OCI-LY7 (cell line): ENCODE measurements around the gene MED8. TPM values are rescaled to one million over a fixed set of nuclear protein-coding genes. Genes with fewer than 3 reads are reported as not detected.

Experiments
- BruUV-seq: library from RNA; stranded (reverse); fragments of 400-500 nt; replicated peaks from 2 replicates; lab custom pipeline; 2021; lab: Mats Ljungman, UMichigan
- CTCF ChIA-PET: fragments of 300-600 bp; sonication (Branson Sonifier 250); formaldehyde crosslinking; loops from one replicate; lab custom pipeline; 2022; ENCODE audit warnings: antibody characterized with exemption; ENCODE audit not compliant: unreplicated experiment; lab: Charles Lee
- POLR2A ChIA-PET: fragments of 300-600 bp; sonication (Branson Sonifier 250); formaldehyde crosslinking; loops from one replicate; lab custom pipeline; 2022; ENCODE audit warnings: antibody characterized with exemption; lab: Charles Lee
- DNase-seq: peaks from one replicate; pipeline ENCODE4 v3.0.0-alpha.2; 2015; ENCODE audit warnings: low spot score
- H2AFZ ChIP-seq: fragments of 200-600 bp; sonication (generic), shearing (Covaris generic); 2 replicates; pipeline ENCODE4 v1.6.1; 2014; ENCODE audit warnings: mild to moderate bottlenecking, antibody characterized with exemption, low read length, moderate library complexity
- H3K27ac ChIP-seq: fragments of 200-600 bp; sonication (generic); 2 replicates; pipeline ENCODE4 v1.5.1; 2014; ENCODE audit warnings: mixed run types, low read depth, mild to moderate bottlenecking, moderate library complexity, low read length, inconsistent platforms; ENCODE audit not compliant: poor library complexity, severe bottlenecking
- H3K36me3 ChIP-seq: fragments of 200-600 bp; sonication (generic); 2 replicates; pipeline ENCODE4 v1.6.1; 2014; ENCODE audit warnings: mild to moderate bottlenecking, antibody characterized with exemption, low read length, moderate library complexity, mixed read lengths; ENCODE audit not compliant: insufficient read depth
- H3K4me1 ChIP-seq: fragments of 200-600 bp; sonication (generic); 2 replicates; pipeline ENCODE4 v1.5.1; 2014; ENCODE audit warnings: mild to moderate bottlenecking, low read length; ENCODE audit not compliant: insufficient read depth, poor library complexity, severe bottlenecking
- H3K4me2 ChIP-seq: fragments of 200-600 bp; sonication (generic); 2 replicates; pipeline ENCODE4 v1.6.1; 2014; ENCODE audit warnings: mild to moderate bottlenecking, low read length
- H3K4me3 ChIP-seq: fragments of 200-600 bp; sonication (generic); 2 replicates; pipeline ENCODE4 v1.5.1; 2014; ENCODE audit warnings: mild to moderate bottlenecking, low read depth, low read length; ENCODE audit not compliant: poor library complexity, severe bottlenecking
- H3K79me2 ChIP-seq: fragments of 200-600 bp; sonication (generic); 2 replicates; pipeline ENCODE4 v1.6.1; 2016; ENCODE audit warnings: low read depth, mild to moderate bottlenecking, low read length, moderate library complexity, mixed read lengths; ENCODE audit not compliant: insufficient read depth
- H3K9me2 ChIP-seq: fragments of 200-600 bp; sonication (generic); 2 replicates; pipeline ENCODE4 v1.6.1; 2016; ENCODE audit warnings: mild to moderate bottlenecking, low read length, mixed read lengths; ENCODE audit not compliant: insufficient read depth
- H3K9me3 ChIP-seq: fragments of 200-600 bp; sonication (generic); 2 replicates; pipeline ENCODE4 v1.6.1; 2014; ENCODE audit warnings: mild to moderate bottlenecking, mixed run types, low read length, mixed read lengths
- H4K20me1 ChIP-seq: fragments of 200-600 bp; sonication (generic); 2 replicates; pipeline ENCODE4 v1.6.1; 2014; ENCODE audit warnings: mild to moderate bottlenecking, antibody characterized with exemption, low read length, moderate library complexity, mixed read lengths; ENCODE audit not compliant: insufficient read depth
- EZH2phosphoT487 ChIP-seq: fragments of 200-600 bp; sonication (generic); IDR thresholded peaks from 2 replicates; pipeline ENCODE4 v1.6.1; 2018; ENCODE audit warnings: low read depth, borderline replicate concordance, mild to moderate bottlenecking, mixed run types, antibody characterized with exemption, low read length, moderate library complexity, mixed read lengths
- intact Hi-C: fragments of 100-400 bp; cut with micrococcal nuclease; formaldehyde crosslinking; loops from one replicate; pipeline ENCODE4 v1.10.0; 2022; ENCODE audit not compliant: unreplicated experiment
- total RNA-seq, 2 experiments: library from RNA; depleted of rRNA in 1 of 2; stranded (reverse); fragments of >200 nt in 1 of 2; shearing (Covaris generic) in 1 of 2; gene quantifications; 2 replicates each; pipeline ENCODE4 v1.2.3, GENCODE V29; 2014 to 2022
- TF ChIP-seq, protein P1 (sequence below): fragments of 200-600 bp; sonication (generic); conservative IDR thresholded peaks from 2 replicates; pipeline ENCODE4 v1.5.1; 2014; ENCODE audit warnings: mild to moderate bottlenecking, antibody characterized with exemption, low read length, moderate library complexity, mixed read lengths

Gene MED8
- total RNA-seq, 2 experiments from 2014 or later: 37.6 to 37.8 TPM

DNA sequence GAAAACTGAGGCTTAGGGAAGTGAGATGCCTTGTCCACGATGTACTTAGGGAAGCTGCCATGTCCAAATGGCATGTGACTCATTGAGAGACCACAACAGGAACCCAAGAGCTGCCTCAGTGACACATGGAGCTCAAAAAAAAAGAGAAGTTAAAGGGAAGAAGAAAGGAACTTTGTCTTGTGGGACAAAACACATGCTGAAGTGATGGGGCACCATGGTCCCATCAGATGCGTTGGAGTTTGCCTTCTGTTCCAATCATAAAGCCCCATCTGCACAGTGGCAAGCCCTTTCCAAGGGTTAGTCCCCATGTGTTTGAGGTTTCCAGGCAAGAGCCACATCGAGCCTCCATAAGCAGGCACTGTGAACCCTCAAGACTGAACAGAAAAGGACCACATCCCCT, 8.0 kb downstream of the MED8 start:
- no peak overlapping the region for H3K4me3 ChIP-seq
- H3K4me2 ChIP-seq: no peak overlapping the region
- TF ChIP-seq EZH2phosphoT487: no peak
- TF ChIP-seq, protein P1, sequence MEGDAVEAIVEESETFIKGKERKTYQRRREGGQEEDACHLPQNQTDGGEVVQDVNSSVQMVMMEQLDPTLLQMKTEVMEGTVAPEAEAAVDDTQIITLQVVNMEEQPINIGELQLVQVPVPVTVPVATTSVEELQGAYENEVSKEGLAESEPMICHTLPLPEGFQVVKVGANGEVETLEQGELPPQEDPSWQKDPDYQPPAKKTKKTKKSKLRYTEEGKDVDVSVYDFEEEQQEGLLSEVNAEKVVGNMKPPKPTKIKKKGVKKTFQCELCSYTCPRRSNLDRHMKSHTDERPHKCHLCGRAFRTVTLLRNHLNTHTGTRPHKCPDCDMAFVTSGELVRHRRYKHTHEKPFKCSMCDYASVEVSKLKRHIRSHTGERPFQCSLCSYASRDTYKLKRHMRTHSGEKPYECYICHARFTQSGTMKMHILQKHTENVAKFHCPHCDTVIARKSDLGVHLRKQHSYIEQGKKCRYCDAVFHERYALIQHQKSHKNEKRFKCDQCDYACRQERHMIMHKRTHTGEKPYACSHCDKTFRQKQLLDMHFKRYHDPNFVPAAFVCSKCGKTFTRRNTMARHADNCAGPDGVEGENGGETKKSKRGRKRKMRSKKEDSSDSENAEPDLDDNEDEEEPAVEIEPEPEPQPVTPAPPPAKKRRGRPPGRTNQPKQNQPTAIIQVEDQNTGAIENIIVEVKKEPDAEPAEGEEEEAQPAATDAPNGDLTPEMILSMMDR: no peak
- ChIA-PET POLR2A (no interaction called here), CTCF (interaction anchor here (0.6 kb wide), 4 partner anchors 78 to 1053 kb away, joined by 3 to 8 read pairs (median 5); no protein-coding TSS in a partner anchor)
- peaks cover 48% of the 10 kb centered on the region for H3K36me3 ChIP-seq
- no peaks in the 10 kb centered on the region for H3K4me1 ChIP-seq
- H3K27ac ChIP-seq: no peak overlapping the region
- no peaks in the 10 kb centered on the region for H3K9me3 ChIP-seq
- H3K79me2 ChIP-seq: no peaks in the 10 kb centered on the region
- H2AFZ ChIP-seq: no peak overlapping the region
- DNase-seq: no peak
- H3K9me2 ChIP-seq: no peaks in the 10 kb centered on the region
- no peaks in the 10 kb centered on the region for H4K20me1 ChIP-seq
- no TSS peak for BruUV-seq
- intact Hi-C loops: no loop called here

DNA sequence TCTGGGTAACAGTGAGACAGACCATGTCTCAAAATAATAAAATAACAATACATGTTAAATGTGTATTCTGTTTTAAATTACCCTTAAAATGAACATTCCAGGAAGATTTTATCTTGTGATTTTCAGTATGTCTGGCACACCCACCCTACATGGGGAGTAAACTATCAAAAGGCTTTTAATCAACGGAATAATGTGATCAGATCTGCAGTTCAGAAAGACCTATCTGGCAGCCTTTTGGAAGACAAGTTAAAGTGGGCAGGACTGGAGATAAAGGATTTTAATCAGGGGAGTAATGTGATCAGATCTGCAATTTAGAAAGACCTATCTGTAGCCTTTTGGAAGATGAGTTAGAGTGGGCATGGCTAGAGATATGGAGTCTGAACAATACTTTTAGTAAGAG, 10.1 kb downstream of the MED8 start:
- Histone ChIP-seq H3K9me3 (no peaks in the 10 kb centered on the region), H3K4me3 (no peak overlapping the region), H3K79me2 (no peaks in the 10 kb centered on the region), H3K4me2 (no peak overlapping the region), H4K20me1 (no peaks in the 10 kb centered on the region), H2AFZ (no peak overlapping the region), H3K9me2 (no peaks in the 10 kb centered on the region), H3K4me1 (no peaks in the 10 kb centered on the region), H3K27ac (no peak overlapping the region), H3K36me3 (peaks cover 27% of the 10 kb centered on the region)
- no TSS peak for BruUV-seq
- no peak for DNase-seq
- intact Hi-C loops: no loop called here
- no peak for TF ChIP-seq EZH2phosphoT487
- TF ChIP-seq, protein P1: no peak
- ChIA-PET POLR2A (no interaction called here), CTCF (no interaction called here)

DNA sequence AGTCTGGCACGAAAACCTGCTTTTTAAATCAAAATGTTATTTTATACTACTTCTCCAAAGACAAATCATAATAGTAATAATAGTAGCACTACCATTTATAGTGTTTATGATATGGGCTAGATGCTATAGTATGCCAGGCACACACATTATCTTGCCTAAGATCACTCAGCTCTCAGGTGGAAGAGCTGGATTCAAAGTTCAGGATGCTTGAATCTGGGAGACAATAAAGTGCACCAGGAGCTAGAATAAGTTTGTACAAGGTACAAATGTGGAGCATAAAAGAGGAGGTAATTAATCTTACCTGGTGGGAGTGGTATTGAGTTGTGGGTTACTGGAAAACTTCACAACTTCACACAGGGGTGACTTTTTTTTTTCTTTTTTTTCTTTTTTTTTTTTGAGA, 11.8 kb downstream of the MED8 start:
- Histone ChIP-seq H4K20me1 (no peaks in the 10 kb centered on the region), H3K79me2 (no peaks in the 10 kb centered on the region), H3K27ac (no peak overlapping the region), H3K9me3 (no peaks in the 10 kb centered on the region), H3K4me3 (no peak overlapping the region), H3K4me2 (no peak overlapping the region), H3K9me2 (no peaks in the 10 kb centered on the region), H3K4me1 (no peaks in the 10 kb centered on the region), H2AFZ (no peak overlapping the region), H3K36me3 (peaks cover 10% of the 10 kb centered on the region; the same call in 1 of the 2 replicates)
- BruUV-seq: no TSS peak
- no peak for DNase-seq
- no peak for TF ChIP-seq EZH2phosphoT487
- TF ChIP-seq, protein P1: no peak
- intact Hi-C loops: no loop called here
- ChIA-PET CTCF (interaction anchor here (1.5 kb wide), 1 partner anchor 10 kb away, joined by 3 read pairs; the partner anchor contains the start of gene ELOVL1), POLR2A (interaction anchor here (0.6 kb wide), 1 partner anchor 11 kb away, joined by 3 read pairs; no protein-coding TSS in a partner anchor)
